Neuronal stem cell (in vitro differentiated cells): ENCODE data around the gene ATP2B3.

Experiments
- DNase-seq: peaks from one replicate; pipeline ENCODE4 v3.0.0-alpha.2; 2013; ENCODE audit warnings: low spot score
- H2AFZ ChIP-seq: one replicate; pipeline ENCODE4 v1.6.1; 2013; ENCODE audit warnings: mild to moderate bottlenecking, low read length, inconsistent platforms
- H2AK5ac ChIP-seq: 2 replicates; pipeline ENCODE4 v1.6.1; 2013; ENCODE audit warnings: low read depth, mild to moderate bottlenecking, inconsistent platforms, low read length, moderate library complexity, mixed read lengths
- H2BK120ac ChIP-seq: 2 replicates; pipeline ENCODE4 v1.6.1; 2013; ENCODE audit warnings: low read depth, mild to moderate bottlenecking, inconsistent platforms, low read length, moderate library complexity, mixed read lengths
- H2BK12ac ChIP-seq: one replicate; pipeline ENCODE4 v1.6.1; 2013; ENCODE audit warnings: low read length, inconsistent platforms
- H2BK15ac ChIP-seq: 2 replicates; pipeline ENCODE4 v1.6.1; 2013; ENCODE audit warnings: mild to moderate bottlenecking, low read length, inconsistent platforms, mixed read lengths
- H2BK5ac ChIP-seq: one replicate; pipeline ENCODE4 v1.6.1; 2013; ENCODE audit warnings: inconsistent platforms, mild to moderate bottlenecking, low read length, moderate library complexity
- H3K14ac ChIP-seq: one replicate; pipeline ENCODE4 v1.6.1; 2013; ENCODE audit warnings: low read length, inconsistent platforms
- H3K18ac ChIP-seq: 2 replicates; pipeline ENCODE4 v1.6.1; 2013; ENCODE audit warnings: low read length, inconsistent platforms
- H3K23ac ChIP-seq: 2 replicates; pipeline ENCODE4 v1.6.1; 2013; ENCODE audit warnings: low read depth, mild to moderate bottlenecking, mixed read lengths, low read length, inconsistent platforms; ENCODE audit not compliant: poor library complexity
- H3K27ac ChIP-seq: replicated peaks from 3 replicates; pipeline ENCODE4 v1.5.1; 2013; ENCODE audit warnings: low read length, inconsistent platforms
- H3K27me3 ChIP-seq, 3 experiments: 2 replicates each; pipeline ENCODE4 v1.6.1; 2013; ENCODE audit warnings: low read length in 3 of 3, mild to moderate bottlenecking in 2 of 3, inconsistent platforms in 1 of 3, low read depth in 1 of 3, mixed read lengths in 1 of 3, moderate library complexity in 1 of 3; ENCODE audit not compliant: control insufficient read depth in 3 of 3, insufficient read depth in 3 of 3
- H3K36me3 ChIP-seq, 2 donors: replicated peaks in 1 of 2; 2 replicates each; pipeline ENCODE4 v1.6.1; 2013; ENCODE audit warnings: low read length in 2 of 2; ENCODE audit not compliant: control insufficient read depth in 2 of 2, insufficient read depth in 2 of 2
- H3K4ac ChIP-seq: 2 replicates; pipeline ENCODE4 v1.6.1; 2013; ENCODE audit warnings: inconsistent platforms, mild to moderate bottlenecking, low read length, moderate library complexity
- H3K4me1 ChIP-seq, 2 donors: 1 replicate in 1 of 2; 2 replicates in 1 of 2; pipeline ENCODE4 v1.6.1; 2013; ENCODE audit warnings: low read length in 2 of 2, low read depth in 1 of 2; ENCODE audit not compliant: control insufficient read depth in 2 of 2, insufficient read depth in 1 of 2
- H3K4me2 ChIP-seq: one replicate; pipeline ENCODE4 v1.6.1; 2013; ENCODE audit warnings: mild to moderate bottlenecking, low read length, inconsistent platforms; ENCODE audit not compliant: insufficient read depth, poor library complexity, severe bottlenecking
- H3K4me3 ChIP-seq, 2 donors: 2 replicates each; pipeline ENCODE4 v1.5.1; 2013; ENCODE audit warnings: low read length in 2 of 2, mild to moderate bottlenecking in 2 of 2, inconsistent platforms in 1 of 2, moderate library complexity in 1 of 2
- H3K79me1 ChIP-seq: one replicate; pipeline ENCODE4 v1.6.1; 2013; ENCODE audit warnings: low read depth, mild to moderate bottlenecking, inconsistent platforms, low read length, moderate library complexity
- H3K9ac ChIP-seq: one replicate; pipeline ENCODE4 v1.6.1; 2013; ENCODE audit warnings: mild to moderate bottlenecking, low read depth, low read length, inconsistent platforms; ENCODE audit not compliant: poor library complexity
- H3K9me3 ChIP-seq, 2 donors: replicated peaks in 1 of 2; 2 replicates each; pipeline versions ENCODE3 to v1.6.1; 2013; ENCODE audit warnings: low read length in 2 of 2, mild to moderate bottlenecking in 2 of 2, inconsistent platforms in 1 of 2, low read depth in 1 of 2, mixed read lengths in 1 of 2, moderate library complexity in 1 of 2; ENCODE audit not compliant: control insufficient read depth in 2 of 2, insufficient read depth in 1 of 2
- H4K8ac ChIP-seq: one replicate; pipeline ENCODE4 v1.6.1; 2013; ENCODE audit warnings: low read depth, mild to moderate bottlenecking, inconsistent platforms, low read length, moderate library complexity
- H4K91ac ChIP-seq: one replicate; pipeline ENCODE4 v1.6.1; 2013; ENCODE audit warnings: low read length, low read depth, mild to moderate bottlenecking, inconsistent platforms; ENCODE audit not compliant: poor library complexity
- WGBS, 2 donors: extraction: QIAGEN DNeasy Blood & Tissue Kit; methylation state at CpG; one replicate each; pipeline ENCODE4 v1.1.7; 2013; ENCODE audit warnings: missing lambda C conversion rate in 2 of 2, mixed read lengths in 1 of 2; ENCODE audit not compliant: insufficient read length in 2 of 2, insufficient replicate concordance in 1 of 2; ENCODE audit errors: extremely low coverage in 2 of 2; 5-methylcytosine and 5-hydroxymethylcytosine counted together

The ATP2B3 gene

DNA sequence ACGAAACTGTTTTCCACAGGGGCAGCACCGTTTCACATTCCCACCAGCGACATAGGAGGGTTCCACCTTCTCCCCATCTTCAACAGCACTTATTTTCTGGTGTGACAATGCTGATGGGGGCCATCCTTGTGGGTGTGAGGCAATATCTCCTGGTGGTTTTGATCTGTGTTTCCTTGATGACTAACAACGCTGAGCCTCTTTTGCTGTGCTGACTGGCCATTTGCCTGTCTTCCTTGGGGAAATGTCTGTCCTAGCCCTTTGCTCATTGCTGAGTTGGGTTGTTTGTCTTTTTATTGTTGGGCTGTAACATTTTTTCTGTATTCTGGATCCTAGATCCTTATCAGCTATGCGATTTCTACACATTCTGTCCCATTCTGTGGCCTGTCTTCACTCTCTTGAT, 33.7 kb downstream of the ATP2B3 start:
- no peak overlapping the region for H3K9ac ChIP-seq
- no peak for DNase-seq
- H2AFZ ChIP-seq = no peak overlapping the region
- no peaks in the 10 kb centered on the region for H3K9me3 ChIP-seq
- no peak overlapping the region for H3K4me3 ChIP-seq
- no peak overlapping the region for H4K91ac ChIP-seq
- H3K23ac ChIP-seq = no peak overlapping the region
- H2BK15ac ChIP-seq = no peak overlapping the region
- no peak overlapping the region for H2BK12ac ChIP-seq
- H3K27ac ChIP-seq = no peak overlapping the region
- no peak overlapping the region for H2BK120ac ChIP-seq
- H3K27me3 ChIP-seq = peaks cover 0 to 71% (median 0%) of the 10 kb centered on the region in 3 experiments
- H3K4ac ChIP-seq = no peak overlapping the region
- no peaks in the 10 kb centered on the region for H3K79me1 ChIP-seq
- no peak overlapping the region for H2AK5ac ChIP-seq
- H3K36me3 ChIP-seq = no peaks in the 10 kb centered on the region
- no peak overlapping the region for H4K8ac ChIP-seq
- H3K4me1 ChIP-seq = peaks cover 0 to 4% of the 10 kb centered on the region in 2 donors
- no peak overlapping the region for H3K4me2 ChIP-seq
- no peak overlapping the region for H3K18ac ChIP-seq
- no peak overlapping the region for H3K14ac ChIP-seq
- no CpG with 5 or more reads among the region's 5 CpGs for WGBS, 2 donors
- H2BK5ac ChIP-seq = no peak overlapping the region

DNA sequence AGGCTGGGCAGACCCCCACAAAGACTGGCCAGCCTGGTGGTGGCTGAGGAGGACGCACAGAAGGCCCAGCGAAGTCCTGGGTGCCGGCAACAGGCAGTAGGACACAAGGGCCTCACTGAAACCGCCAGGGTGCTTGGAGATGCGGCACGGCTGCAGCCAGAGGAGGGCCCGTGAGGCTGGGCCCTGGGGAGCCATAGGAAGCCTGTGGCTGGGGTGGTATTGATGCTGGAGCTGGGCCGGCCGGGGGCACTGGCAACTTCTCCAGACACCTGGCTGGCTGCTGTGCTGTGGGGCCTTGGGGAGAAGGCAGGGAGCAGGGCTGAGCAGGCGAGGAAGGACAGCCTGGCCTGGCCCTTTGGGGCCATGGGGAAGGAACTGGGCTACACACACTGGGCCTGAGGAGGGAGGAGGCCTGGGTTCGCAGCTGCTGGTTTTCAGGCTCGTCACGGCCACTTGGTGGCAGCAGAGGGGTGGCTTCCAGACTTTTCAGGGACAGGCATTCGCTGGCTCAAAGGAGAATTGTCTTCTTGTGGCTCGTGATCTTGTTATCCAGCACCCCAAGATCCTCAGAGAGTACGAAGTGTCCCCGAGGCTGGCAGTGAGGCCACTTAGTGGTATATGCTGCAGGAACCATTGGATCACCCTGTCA, 37.2 kb downstream of the ATP2B3 start:
- Histone ChIP-seq H3K4me2 (no peak overlapping the region), H3K18ac (no peak overlapping the region), H3K23ac (no peak overlapping the region), H3K9me3 (no peaks in the 10 kb centered on the region), H4K91ac (no peak overlapping the region), H3K27ac (no peak overlapping the region), H2BK120ac (no peak overlapping the region), H3K4me3 (no peak overlapping the region), H2AFZ (peak overlapping the region; percentile 64), H2BK15ac (no peak overlapping the region), H4K8ac (no peak overlapping the region), H2BK12ac (no peak overlapping the region), H3K27me3 (peaks cover 0 to 66% (median 0%) of the 10 kb centered on the region in 3 experiments), H3K14ac (no peak overlapping the region), H3K4ac (no peak overlapping the region), H2AK5ac (peak overlapping the region; percentile 84), H3K79me1 (no peaks in the 10 kb centered on the region), H3K9ac (no peak overlapping the region), H3K4me1 (peaks cover 0 to 4% of the 10 kb centered on the region in 2 donors), H3K36me3 (no peaks in the 10 kb centered on the region), H2BK5ac (no peak overlapping the region)
- DNase-seq = peak; percentile 45
- WGBS, 2 donors = no CpG with 5 or more reads among the region's 17 CpGs

DNA sequence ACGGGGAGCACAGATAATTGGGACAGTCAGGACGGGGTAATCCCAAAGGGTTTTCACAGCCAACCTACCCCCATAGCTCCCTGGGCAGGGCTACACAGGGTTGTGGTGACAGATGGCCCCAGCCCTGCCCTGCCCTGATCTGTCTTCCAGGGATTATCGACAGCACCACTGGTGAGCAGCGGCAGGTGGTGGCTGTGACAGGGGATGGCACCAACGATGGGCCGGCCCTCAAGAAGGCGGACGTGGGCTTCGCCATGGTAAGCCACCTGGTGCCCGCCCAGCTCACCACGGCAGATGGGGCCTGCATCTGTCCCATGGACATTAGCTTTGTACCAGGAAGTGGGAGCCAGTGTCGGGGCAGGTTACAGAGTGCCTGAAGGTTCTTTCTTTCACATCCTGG, 39.3 kb downstream of the ATP2B3 start:
- no peak overlapping the region for H2AFZ ChIP-seq
- no peak overlapping the region for H3K27ac ChIP-seq
- no peak overlapping the region for H2BK12ac ChIP-seq
- no peaks in the 10 kb centered on the region for H3K9me3 ChIP-seq
- no peak overlapping the region for H2BK15ac ChIP-seq
- WGBS, 2 donors = no CpG with 5 or more reads among the region's 12 CpGs
- no peak overlapping the region for H3K4ac ChIP-seq
- H3K36me3 ChIP-seq = no peaks in the 10 kb centered on the region
- H4K91ac ChIP-seq = no peak overlapping the region
- no peak overlapping the region for H4K8ac ChIP-seq
- peaks cover 0 to 4% of the 10 kb centered on the region in 2 donors for H3K4me1 ChIP-seq
- no peak overlapping the region for H2AK5ac ChIP-seq
- no peak overlapping the region for H3K4me2 ChIP-seq
- no peak overlapping the region for H2BK5ac ChIP-seq
- no peak overlapping the region for H3K18ac ChIP-seq
- H2BK120ac ChIP-seq = no peak overlapping the region
- H3K23ac ChIP-seq = no peak overlapping the region
- no peak for DNase-seq
- H3K79me1 ChIP-seq = no peaks in the 10 kb centered on the region
- no peak overlapping the region for H3K14ac ChIP-seq
- peaks cover 0 to 64% (median 0%) of the 10 kb centered on the region in 3 experiments for H3K27me3 ChIP-seq
- H3K9ac ChIP-seq = no peak overlapping the region
- H3K4me3 ChIP-seq = no peak overlapping the region

DNA sequence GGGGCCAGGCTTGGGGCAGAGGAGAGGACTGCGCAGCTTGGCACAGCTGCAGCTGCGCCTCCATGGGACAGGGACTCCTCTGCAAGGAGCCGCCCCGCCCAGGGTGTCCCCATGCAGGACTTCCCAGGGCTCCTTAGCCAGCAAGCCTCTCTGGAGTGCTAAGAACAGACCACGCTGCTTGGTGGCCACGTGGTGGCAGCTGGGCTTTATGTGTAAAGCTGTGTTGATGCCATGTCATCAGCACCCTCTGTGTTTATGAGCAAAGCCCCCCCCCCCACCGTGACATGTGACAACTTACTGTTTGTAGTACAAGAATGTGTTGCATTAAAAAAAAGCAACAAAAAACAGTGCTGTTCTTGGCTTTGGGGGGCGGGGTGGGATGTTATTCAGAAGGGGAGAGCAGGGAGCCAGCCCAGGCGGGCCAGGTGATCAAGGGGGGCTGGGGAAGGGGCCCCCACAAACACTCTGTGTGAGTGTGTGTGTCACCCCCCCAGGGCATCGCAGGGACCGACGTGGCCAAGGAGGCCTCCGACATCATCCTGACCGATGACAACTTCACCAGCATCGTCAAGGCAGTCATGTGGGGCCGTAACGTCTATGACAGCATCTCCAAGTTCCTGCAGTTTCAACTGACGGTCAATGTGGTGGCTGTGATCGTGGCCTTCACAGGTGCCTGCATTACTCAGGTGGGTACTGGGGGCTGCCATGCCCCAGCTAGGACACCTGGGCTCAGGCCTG, 40.3 kb downstream of the ATP2B3 start:
- WGBS, 2 donors = no CpG with 5 or more reads among the region's 19 CpGs
- Histone ChIP-seq H3K4me1 (peaks cover 0 to 4% of the 10 kb centered on the region in 2 donors), H3K4ac (no peak overlapping the region), H2AK5ac (no peak overlapping the region), H3K23ac (no peak overlapping the region), H4K91ac (no peak overlapping the region), H2BK5ac (no peak overlapping the region), H3K79me1 (no peaks in the 10 kb centered on the region), H3K9ac (no peak overlapping the region), H3K36me3 (no peaks in the 10 kb centered on the region), H2BK12ac (no peak overlapping the region), H2BK15ac (no peak overlapping the region), H3K9me3 (no peaks in the 10 kb centered on the region), H2BK120ac (no peak overlapping the region), H3K4me3 (no peak overlapping the region), H3K18ac (no peak overlapping the region), H2AFZ (no peak overlapping the region), H4K8ac (no peak overlapping the region), H3K27ac (no peak overlapping the region), H3K4me2 (no peak overlapping the region), H3K14ac (peak overlapping the region; percentile 21), H3K27me3 (peaks cover 0 to 69% (median 0%) of the 10 kb centered on the region in 3 experiments)
- no peak for DNase-seq
